HTERT RPE-1 (cell line): ENCODE data around the gene DYNLT2B.
"Not testable (repeated sequence)": the region's sequence is repeated elsewhere in the genome, so short reads cannot be mapped to it uniquely, and the experiment has no call there.

Experiments used
- in situ Hi-C: fragments of 300-500 bp; cut with MboI; formaldehyde crosslinking; loops from 4 replicates; pipeline ENCODE4 v1.14.3; 2020; ENCODE audit warnings: low sequenced_read_pairs

Gene DYNLT2B

GRCh38 chr3:196326936-196327335 lies 8.9 kb upstream of the DYNLT2B start:
- in situ Hi-C loops: no loop called here

GRCh38 chr3:196323691-196324090 lies 5.7 kb upstream of the DYNLT2B start:
- in situ Hi-C loops: no loop called here

GRCh38 chr3:196323016-196323415 lies 5.0 kb upstream of the DYNLT2B start:
- in situ Hi-C loops: no loop called here

GRCh38 chr3:196321162-196321561 lies 3.1 kb upstream of the DYNLT2B start:
- in situ Hi-C loops: no loop called here

DNA sequence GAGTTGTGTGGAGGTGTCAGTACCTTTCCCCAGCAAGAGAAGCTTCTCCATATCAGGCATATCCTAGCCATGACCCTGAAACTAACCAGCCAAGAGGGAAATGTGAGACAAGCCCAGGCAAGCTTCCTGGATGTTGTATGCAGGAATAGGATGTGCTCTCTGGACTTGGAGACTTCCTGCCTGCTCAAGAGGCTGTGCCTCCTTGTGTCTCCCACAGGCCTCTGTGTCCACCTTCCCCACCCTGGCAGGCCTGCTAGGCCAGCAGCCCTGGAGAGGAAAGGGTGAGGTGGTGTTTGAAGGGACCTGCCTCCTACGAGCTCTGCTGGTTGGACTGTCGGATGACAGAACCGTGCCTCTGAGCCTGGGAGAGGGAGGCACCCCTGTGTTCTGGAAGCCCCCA lies 2.1 kb upstream of the DYNLT2B start:
- in situ Hi-C loops: no loop called here

GRCh38 chr3:196316799-196317686 lies 997 bp downstream of the DYNLT2B start:
- in situ Hi-C loops: not testable (repeated sequence)

GRCh38 chr3:196315821-196316220 lies 2.2 kb downstream of the DYNLT2B start:
- in situ Hi-C loops: no loop called here

DNA sequence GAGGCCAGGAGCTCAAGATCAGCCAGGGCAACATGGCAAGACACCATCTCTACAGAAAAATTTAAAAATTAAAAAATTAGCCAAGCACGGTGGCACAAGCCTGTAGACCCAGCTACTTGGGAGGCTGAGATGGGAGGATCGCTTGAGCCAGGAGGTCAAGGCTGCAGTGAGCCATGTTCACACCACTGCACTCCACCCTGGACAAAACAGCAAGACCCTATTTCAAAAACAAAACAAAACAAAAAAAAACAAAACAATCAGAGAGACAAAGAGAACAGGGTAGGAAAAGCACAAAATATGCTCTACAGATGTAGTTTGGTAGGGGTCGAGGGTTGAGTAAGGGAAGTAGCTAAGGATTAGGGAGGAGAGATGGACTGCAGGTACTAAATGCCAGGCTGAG lies 3.4 kb downstream of the DYNLT2B start:
- in situ Hi-C loops: no loop called here

DNA sequence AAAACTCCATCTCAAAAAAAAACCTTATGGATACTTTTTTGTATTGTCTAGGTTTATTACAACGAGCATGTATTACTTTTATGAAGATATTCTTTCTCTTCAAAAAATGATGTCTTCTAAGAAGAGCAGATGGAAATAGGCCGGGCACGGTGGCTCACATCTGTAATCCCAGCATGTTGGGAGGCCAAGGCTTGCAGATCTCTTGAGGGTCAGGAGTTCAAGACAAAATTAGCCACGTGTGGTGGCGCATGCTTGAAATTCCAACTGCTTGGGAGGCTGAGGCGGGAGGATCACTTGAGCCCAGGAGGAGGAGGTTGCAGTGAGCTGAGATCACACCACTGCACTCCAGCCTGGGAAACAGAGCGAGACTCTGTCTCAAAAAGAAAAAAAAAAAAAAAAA lies 4.0 kb downstream of the DYNLT2B start:
- in situ Hi-C loops: not testable (repeated sequence)

- in situ Hi-C loops: not testable (repeated sequence)
Measured at GRCh38 chr3:196302960-196303359, 15.1 kb downstream of the DYNLT2B start.

- in situ Hi-C loops: not testable (repeated sequence)
Measured at GRCh38 chr3:196302551-196302950, 15.5 kb downstream of the DYNLT2B start.

- in situ Hi-C loops: no loop called here
Measured at GRCh38 chr3:196298521-196298920, 19.5 kb downstream of the DYNLT2B start.

DNA sequence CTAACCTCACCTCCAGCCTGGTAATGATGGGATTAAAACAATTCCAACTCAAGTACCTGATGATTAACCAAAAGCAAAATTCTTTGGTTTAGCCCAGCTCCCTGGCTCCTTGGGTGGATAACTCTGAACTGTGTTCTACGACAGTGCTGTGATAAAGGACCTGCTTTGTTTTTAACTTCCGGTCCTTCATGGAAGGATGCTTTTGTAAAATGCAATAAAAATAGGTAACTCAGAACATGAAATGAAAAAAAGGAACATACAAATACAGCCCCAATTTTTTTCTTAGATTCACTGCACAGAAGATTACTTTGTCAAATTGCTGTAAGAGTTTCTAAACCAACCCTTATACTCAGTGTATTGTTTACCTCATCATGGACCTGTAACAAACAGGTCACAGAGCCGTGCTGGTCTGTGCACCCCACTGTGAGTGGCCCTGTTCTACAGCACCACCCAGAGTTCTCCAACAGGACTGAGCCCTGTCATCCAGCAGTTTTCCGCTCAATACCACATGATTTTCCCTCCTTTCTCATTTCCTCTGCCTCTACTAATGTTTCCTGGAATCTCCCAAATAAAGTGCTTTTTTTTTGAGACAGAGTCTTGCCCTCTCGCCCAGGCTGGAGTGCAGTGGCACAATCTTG lies 25.6 kb downstream of the DYNLT2B start:
- in situ Hi-C loops: no loop called here

GRCh38 chr3:196288141-196288460 lies 29.9 kb downstream of the DYNLT2B start:
- in situ Hi-C loops: no loop called here

DNA sequence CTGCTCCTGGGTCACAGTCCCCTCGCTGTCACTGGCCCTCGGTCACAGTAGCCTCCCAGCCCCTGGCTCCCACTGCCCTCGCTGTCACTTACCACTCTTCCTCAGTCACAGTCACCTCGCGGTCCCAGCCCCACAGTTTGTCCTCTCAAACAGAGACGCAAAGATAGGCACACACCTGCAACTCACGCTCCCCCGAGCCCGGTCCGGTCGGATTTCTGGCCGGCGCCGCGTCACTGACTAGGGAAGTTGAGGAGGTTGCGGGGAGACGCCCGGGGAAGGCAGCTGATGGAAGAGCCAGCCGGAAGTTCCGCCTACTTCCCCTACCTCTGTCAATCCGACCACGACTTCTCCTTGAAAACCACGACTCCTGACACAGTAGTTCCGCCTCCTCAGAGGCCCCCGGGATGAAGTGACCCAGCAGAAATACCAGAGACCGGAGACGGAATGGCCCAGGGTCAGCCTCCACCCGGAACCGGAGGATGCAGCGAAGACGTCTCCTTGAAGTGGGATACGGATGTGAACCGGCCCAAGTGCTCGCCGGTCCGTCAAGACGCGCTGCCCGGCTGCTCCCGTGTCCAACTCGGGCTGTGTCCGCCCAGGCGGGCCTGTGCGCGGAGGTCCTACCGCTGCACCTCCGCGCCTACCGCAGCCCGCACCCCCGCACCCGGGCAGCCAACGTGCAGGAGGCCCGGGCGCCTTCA lies 30.4 kb downstream of the DYNLT2B start, which contains the start of gene PCYT1A:
Gene PCYT1A (minus strand): TSS at position 287 of the 701 bp plus-strand sequence. CDS start 17,195 bp downstream, outside the sequence.
- in situ Hi-C loops: no loop called here

- in situ Hi-C loops: no loop called here
Measured at GRCh38 chr3:196287090-196287439, 31.0 kb downstream of the DYNLT2B start.

DNA sequence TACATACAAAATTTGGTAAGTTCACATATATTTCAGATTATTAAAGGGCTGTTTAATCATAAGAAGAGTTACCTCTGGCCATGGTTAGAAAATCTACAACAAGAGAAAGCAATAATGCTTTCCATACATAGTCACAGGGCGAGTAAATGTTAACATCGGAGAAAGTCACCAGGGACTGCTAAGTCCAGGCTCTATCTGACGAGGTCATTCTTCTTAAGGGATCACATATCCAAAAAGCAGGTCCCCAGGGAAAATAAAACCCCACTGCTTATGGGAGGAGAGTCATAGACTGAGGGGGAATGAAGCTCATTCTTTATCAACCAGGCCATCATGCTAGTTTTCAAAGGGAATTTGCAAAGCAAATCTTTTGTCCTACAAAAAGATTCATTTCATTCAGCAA lies 33.6 kb downstream of the DYNLT2B start:
- in situ Hi-C loops: no loop called here

GRCh38 chr3:196281962-196282361 lies 36.1 kb downstream of the DYNLT2B start:
- in situ Hi-C loops: no loop called here

GRCh38 chr3:196280689-196281440 lies 37.2 kb downstream of the DYNLT2B start:
- in situ Hi-C loops: no loop called here

- in situ Hi-C loops: no loop called here
Measured at GRCh38 chr3:196275126-196275525, 42.9 kb downstream of the DYNLT2B start.

DNA sequence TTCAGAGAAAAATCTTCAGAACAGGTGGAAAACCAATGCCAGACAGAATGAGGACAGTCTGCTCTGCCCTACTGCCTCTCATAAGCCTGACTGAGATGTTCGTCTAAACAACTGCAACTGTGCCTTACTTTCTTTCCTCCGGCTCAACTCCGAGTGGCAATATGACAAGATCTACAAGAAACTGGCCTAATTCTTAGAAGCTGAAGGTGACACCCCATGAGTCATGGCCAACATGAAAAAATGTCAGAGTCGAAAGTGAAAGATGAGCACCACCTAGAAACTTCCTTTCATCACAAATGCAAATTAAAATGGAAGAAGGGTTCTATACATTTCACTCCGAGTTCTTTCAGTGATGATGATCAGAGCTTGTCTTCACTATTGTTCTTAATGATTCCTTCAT lies 43.5 kb downstream of the DYNLT2B start:
- in situ Hi-C loops: loop anchor here (25.0 kb wide), 1 partner anchor 238 kb away; the partner anchor contains the start of genes RNF168 and SMCO1
